Upper lobe of left lung (tissue), 6 donors: ENCODE results near the gene KCTD14. TPM values are rescaled to one million over a fixed set of nuclear protein-coding genes. Genes with fewer than 3 reads are reported as not detected.
"Not testable (repeated sequence)": the region's sequence is repeated elsewhere in the genome, so short reads cannot be mapped to it uniquely, and the experiment has no call there.

Experiments
- ATAC-seq, 2 donors: fragments of 200-7000 bp; cut with Tn5 transposase; one replicate each; pipeline ENCODE4 v1.9.1; 2022; ENCODE audit warnings: mild to moderate bottlenecking in 2 of 2, moderate library complexity in 2 of 2; ENCODE audit not compliant: low FRiP score in 2 of 2
- DNase-seq, 2 donors: peaks; one replicate each; pipeline ENCODE4 v3.0.0-alpha.2; 2019 to 2020
- H3K27ac ChIP-seq, 4 donors: fragments of 200-600 bp; sonication (generic); one replicate each; pipeline ENCODE4 v1.5.1; 2016 to 2019
- H3K27me3 ChIP-seq, 4 donors: fragments of 200-600 bp; sonication (generic); one replicate each; pipeline ENCODE4 v1.5.1; 2017 to 2019
- H3K36me3 ChIP-seq, 4 donors: fragments of 200-600 bp; sonication (generic); one replicate each; pipeline ENCODE4 v1.5.1; 2016 to 2019
- H3K4me1 ChIP-seq, 4 donors: fragments of 200-600 bp; sonication (generic); one replicate each; pipeline ENCODE4 v1.5.1; 2018 to 2019
- H3K4me3 ChIP-seq, 4 donors: fragments of 200-600 bp; sonication (generic); one replicate each; pipeline ENCODE4 v1.5.1; 2017 to 2019; ENCODE audit warnings: mild to moderate bottlenecking in 2 of 4, moderate library complexity in 1 of 4
- H3K9me3 ChIP-seq, 4 donors: fragments of 200-600 bp; sonication (generic); one replicate each; pipeline ENCODE4 v1.5.1; 2018 to 2019
- CTCF ChIP-seq, 6 experiments: fragments of 450-650 bp in 4 of 6; fragments of 200-600 bp in 2 of 6; sonication (generic) in 2 of 6; IDR thresholded peaks; one replicate each; pipeline ENCODE4 v1.5.1; 2016 to 2019; ENCODE audit warnings: antibody characterized with exemption in 6 of 6
- EP300 ChIP-seq, 4 donors: sonication (generic); formaldehyde crosslinking; IDR thresholded peaks; one replicate each; pipeline ENCODE4 v1.5.1; 2017; ENCODE audit warnings: antibody characterized with exemption in 4 of 4, control low read depth in 2 of 4
- POLR2A ChIP-seq, 4 donors: fragments of 450-650 bp; IDR thresholded peaks; one replicate each; pipeline ENCODE4 v1.5.1; 2016 to 2017; ENCODE audit warnings: antibody characterized with exemption in 4 of 4, mild to moderate bottlenecking in 2 of 4
- POLR2AphosphoS5 ChIP-seq, 2 donors: sonication (generic); formaldehyde crosslinking; IDR thresholded peaks; one replicate each; pipeline ENCODE4 v1.5.1; 2017; ENCODE audit warnings: antibody characterized with exemption in 2 of 2
- WGBS, 2 donors: methylation state at CpG; one replicate each; pipeline ENCODE4 v1.1.5; 2017 to 2018; 5-methylcytosine and 5-hydroxymethylcytosine counted together
- total RNA-seq, 6 donors: library from RNA; depleted of rRNA in 4 of 6; stranded (reverse); fragments of >200 nt in 4 of 6; gene quantifications; one replicate each; pipeline versions ENCODE4 v1.1.0 to v1.2.1, GENCODE V29; 2016 to 2021
- donor health status: DM: no; HTN: no; CAD: no; lungs with moderate emphysema.
- donor health status: DM: no; HTN: yes; CAD: no; lungs with severe emphysema.

Gene KCTD14
- total RNA-seq, 6 donors from 2014 or later, result 10.3 to 28.6 (median 24.3) TPM

DNA sequence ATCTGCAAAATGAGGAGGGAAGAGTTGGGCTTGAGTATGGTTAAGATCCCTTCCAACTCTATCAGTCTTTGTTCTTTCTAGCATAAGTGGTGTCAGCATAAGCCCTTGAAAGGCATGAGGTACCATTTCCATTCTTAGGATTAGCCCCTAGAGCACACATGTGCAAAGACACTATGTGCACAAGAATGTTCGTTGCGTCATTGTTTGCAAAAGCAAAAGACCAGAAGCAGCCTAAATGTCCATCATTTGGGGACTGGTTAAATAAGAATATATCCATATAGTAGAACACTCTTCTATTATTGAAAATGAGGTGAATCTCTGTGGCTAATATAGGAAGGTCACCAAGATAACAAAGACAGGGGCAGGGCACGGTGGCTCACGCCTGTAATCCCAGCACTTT, 10.0 kb upstream of the KCTD14 start:
- Histone ChIP-seq H3K36me3 (no peaks in the 10 kb centered on the region), H3K4me1 (peaks cover 10 to 36% (median 15%) of the 10 kb centered on the region in 4 donors)
- WGBS, 2 donors, result 60 to 88% methylated on average over 4 of the region's 4 CpGs

GRCh38 chr11:78032090-78032489, 9.0 kb upstream of the KCTD14 start:
- DNase-seq (no peak), ATAC-seq (no peak)
- Histone ChIP-seq H3K4me1 (peaks cover 10 to 29% (median 15%) of the 10 kb centered on the region in 4 donors), H3K27me3 (no peaks in the 10 kb centered on the region), H3K36me3 (no peaks in the 10 kb centered on the region), H3K4me3 (no peak overlapping the region), H3K27ac (no peak overlapping the region), H3K9me3 (no peaks in the 10 kb centered on the region)
- no peak for TF ChIP-seq POLR2AphosphoS5 (IDR thresholded peaks at IDR 0.05)
- no peak for TF ChIP-seq CTCF (IDR thresholded peaks at IDR 0.05)
- no peak for TF ChIP-seq EP300 (IDR thresholded peaks at IDR 0.05)
- no peak for TF ChIP-seq POLR2A (IDR thresholded peaks at IDR 0.05)

More for the DNA sequence above, 10.0 kb upstream of the KCTD14 start:
- DNase-seq, result no peak
- Histone ChIP-seq H3K9me3 (no peaks in the 10 kb centered on the region), H3K27me3 (no peaks in the 10 kb centered on the region), H3K4me3 (no peak overlapping the region), H3K27ac (no peak overlapping the region)
- no peak for ATAC-seq
- no peak for TF ChIP-seq POLR2AphosphoS5 (IDR thresholded peaks at IDR 0.05)
- TF ChIP-seq EP300 (IDR thresholded peaks at IDR 0.05), result no peak

- 87 to 91% methylated on average over 3 of the region's 3 CpGs for WGBS, 2 donors
- Histone ChIP-seq H3K36me3 (no peaks in the 10 kb centered on the region), H3K4me1 (peaks cover 10 to 29% (median 15%) of the 10 kb centered on the region in 4 donors), H3K27ac (no peak overlapping the region), H3K27me3 (no peaks in the 10 kb centered on the region), H3K4me3 (no peak overlapping the region), H3K9me3 (no peaks in the 10 kb centered on the region)
- DNase-seq (no peak), ATAC-seq (no peak)
- TF ChIP-seq CTCF (IDR thresholded peaks at IDR 0.05) (no peak), EP300 (IDR thresholded peaks at IDR 0.05) (no peak), POLR2AphosphoS5 (IDR thresholded peaks at IDR 0.05) (no peak), POLR2A (IDR thresholded peaks at IDR 0.05) (no peak)
Measured at GRCh38 chr11:78031629-78032028, 8.6 kb upstream of the KCTD14 start.

- DNase-seq, result peak; percentile 76 to 80
- Histone ChIP-seq H3K27ac (peak overlapping the region in 1 of 4 donors; percentile 42), H3K4me1 (peaks cover 10 to 26% (median 15%) of the 10 kb centered on the region in 4 donors), H3K27me3 (no peaks in the 10 kb centered on the region), H3K4me3 (no peak overlapping the region), H3K9me3 (no peaks in the 10 kb centered on the region), H3K36me3 (no peaks in the 10 kb centered on the region)
- peak; percentile 49 to 88 for ATAC-seq
- 21 to 40% methylated on average over 5 to 7 of the region's 7 CpGs for WGBS, 2 donors
- TF ChIP-seq POLR2AphosphoS5 (IDR thresholded peaks at IDR 0.05), result no peak
- no peak for TF ChIP-seq EP300 (IDR thresholded peaks at IDR 0.05)
- TF ChIP-seq CTCF (IDR thresholded peaks at IDR 0.05), result no peak
- TF ChIP-seq POLR2A (IDR thresholded peaks at IDR 0.05), result no peak
Measured at GRCh38 chr11:78030429-78031325, 7.6 kb upstream of the KCTD14 start.

DNA sequence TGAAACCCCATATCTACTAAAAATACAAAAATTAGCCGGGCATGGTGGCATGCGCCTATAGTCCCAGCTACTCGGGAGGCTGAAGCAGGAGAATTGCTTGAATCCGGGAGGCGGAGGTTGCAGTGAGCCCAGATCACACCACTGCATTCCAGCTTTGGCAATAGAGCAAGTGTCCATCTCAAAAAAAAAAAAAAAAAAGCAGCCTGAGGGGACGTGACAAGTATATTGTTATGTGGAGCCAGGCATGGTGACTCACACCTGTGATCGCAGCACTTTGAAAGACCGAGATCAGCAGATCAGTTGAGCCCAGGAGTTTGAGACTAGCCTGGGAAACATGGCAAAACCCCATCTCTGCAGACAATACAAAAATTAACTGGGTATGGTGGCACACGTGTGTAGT, 5.3 kb upstream of the KCTD14 start:
- not testable (repeated sequence) for H3K4me3 ChIP-seq, H3K9me3 ChIP-seq, H3K27me3 ChIP-seq, H3K27ac ChIP-seq, H3K36me3 ChIP-seq, DNase-seq, ATAC-seq
- peaks cover 10 to 30% (median 17%) of the 10 kb centered on the region in 4 donors for H3K4me1 ChIP-seq
- WGBS, 2 donors, result 87 to 89% methylated on average over 9 of the region's 9 CpGs
